GM21367 (cell line): ENCODE data around the gene RBM20.

Experiments
- ATAC-seq: cut with Tn5 transposase; IDR thresholded peaks from one replicate; pipeline ENCODE4 v1.9.1; 2021; ENCODE audit not compliant: unreplicated experiment

Gene RBM20

GRCh38 chr10:110671788-110672579, 27.8 kb downstream of the RBM20 start:
- ATAC-seq: peak; percentile 100

- no peak for ATAC-seq
These were observed 28.4 kb downstream of the RBM20 start for GRCh38 chr10:110672580-110672919.

DNA sequence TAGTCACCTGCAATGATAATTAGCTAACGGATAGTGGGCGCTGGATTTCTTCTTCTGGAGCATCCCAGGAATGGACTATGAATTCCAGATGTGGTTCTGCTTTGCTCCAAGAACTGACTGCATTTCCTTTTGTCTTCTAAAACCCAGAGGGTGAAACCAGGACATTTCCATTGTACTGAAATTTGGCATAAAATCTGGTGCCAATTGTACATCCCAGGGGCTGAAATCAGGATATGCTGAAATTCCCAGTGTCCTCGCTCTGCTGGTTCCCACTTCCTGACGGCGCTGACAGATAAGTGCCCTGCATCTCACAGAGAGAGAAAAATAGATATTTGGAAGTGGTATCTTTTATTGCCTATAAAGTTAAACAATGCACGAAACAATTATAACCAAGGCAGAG, 31.9 kb downstream of the RBM20 start:
- no peak for ATAC-seq

DNA sequence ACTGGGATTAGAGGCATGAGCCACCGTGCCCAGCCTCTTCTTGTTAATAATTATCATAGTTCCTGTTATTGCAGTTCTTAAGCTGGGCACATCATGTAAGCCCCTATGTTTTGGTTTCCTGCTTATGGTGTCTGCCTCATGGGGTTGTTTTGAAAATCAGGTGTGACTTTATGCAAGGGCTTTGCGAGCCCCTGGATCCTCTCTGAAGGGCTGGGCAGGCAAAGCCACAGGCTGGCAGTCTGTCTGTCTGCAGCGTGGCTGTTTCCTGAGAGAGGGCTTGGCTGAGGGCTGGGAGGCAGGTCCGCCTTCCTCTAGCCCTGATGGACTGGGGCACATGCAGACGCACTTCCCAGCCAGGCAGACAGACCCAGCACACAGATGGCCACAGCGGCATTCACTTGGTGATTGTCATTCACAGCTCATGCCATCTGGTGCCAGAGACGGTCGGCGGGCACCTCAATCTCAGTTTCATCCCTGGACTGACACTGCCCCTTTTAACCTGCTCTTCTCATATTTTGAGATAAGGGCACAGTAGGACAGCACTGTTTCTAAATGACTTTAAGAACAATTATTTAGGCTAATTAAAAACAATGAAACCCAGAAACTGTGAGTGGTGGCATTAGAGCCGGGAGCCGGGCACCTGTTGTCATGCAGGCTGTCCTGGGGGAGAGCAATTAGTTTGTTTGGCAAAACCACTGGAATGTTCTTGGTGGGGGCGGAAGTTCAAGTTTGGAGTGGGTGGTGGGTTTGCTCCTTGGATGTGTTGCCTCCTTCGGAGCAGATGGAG, 35.5 kb downstream of the RBM20 start:
- no peak for ATAC-seq

- no peak for ATAC-seq
These were observed 36.3 kb downstream of the RBM20 start for GRCh38 chr10:110680273-110681020.

- no peak for ATAC-seq
These were observed 37.0 kb downstream of the RBM20 start for GRCh38 chr10:110681023-110681681.

GRCh38 chr10:110682348-110682747, 38.2 kb downstream of the RBM20 start:
- no peak for ATAC-seq

- no peak for ATAC-seq
These were observed 40.8 kb downstream of the RBM20 start for GRCh38 chr10:110684800-110685446.

GRCh38 chr10:110686047-110686446, 41.9 kb downstream of the RBM20 start:
- ATAC-seq: no peak

- no peak for ATAC-seq
These were observed 42.8 kb downstream of the RBM20 start for GRCh38 chr10:110686949-110687348.

- no peak for ATAC-seq
These were observed 43.3 kb downstream of the RBM20 start for GRCh38 chr10:110687400-110687799.

DNA sequence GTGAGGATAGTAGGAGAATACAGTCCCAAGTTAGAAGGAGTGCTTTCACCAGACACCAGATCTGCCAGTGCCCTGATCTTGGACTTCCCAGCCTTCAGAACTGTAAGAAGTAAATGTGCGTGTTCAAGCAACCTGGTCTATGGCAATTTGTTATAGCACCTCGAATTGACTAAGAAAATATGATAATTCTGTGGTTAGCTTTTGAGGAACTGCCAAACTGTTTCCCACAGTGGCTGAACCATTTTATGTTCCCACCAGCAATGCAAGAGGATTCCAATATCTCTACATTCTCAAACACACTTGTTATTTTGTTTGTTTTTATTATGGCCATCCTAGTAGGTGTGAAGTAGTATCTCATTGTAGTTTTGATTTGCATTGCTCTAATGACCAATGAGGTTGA, 47.0 kb downstream of the RBM20 start:
- ATAC-seq: no peak

DNA sequence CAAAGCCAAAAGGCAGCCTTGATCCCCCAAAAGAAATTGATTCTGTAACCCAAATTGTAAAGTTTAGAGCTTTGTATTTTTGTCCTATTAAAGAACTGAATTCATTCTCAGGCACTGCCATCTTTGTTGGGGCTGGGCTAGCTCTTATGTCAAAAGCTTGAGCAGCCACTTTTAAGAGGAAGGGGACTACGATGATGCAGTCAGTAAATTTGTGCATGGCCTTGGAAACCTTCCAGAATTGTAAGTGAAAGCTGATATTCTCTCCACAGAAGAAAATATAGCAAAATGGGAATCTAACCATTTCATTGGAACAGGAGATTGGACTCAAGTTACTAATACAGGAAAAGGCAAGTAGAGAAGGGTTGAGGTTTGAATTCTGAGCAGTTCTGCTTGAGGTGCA, 50.1 kb downstream of the RBM20 start:
- ATAC-seq: no peak

DNA sequence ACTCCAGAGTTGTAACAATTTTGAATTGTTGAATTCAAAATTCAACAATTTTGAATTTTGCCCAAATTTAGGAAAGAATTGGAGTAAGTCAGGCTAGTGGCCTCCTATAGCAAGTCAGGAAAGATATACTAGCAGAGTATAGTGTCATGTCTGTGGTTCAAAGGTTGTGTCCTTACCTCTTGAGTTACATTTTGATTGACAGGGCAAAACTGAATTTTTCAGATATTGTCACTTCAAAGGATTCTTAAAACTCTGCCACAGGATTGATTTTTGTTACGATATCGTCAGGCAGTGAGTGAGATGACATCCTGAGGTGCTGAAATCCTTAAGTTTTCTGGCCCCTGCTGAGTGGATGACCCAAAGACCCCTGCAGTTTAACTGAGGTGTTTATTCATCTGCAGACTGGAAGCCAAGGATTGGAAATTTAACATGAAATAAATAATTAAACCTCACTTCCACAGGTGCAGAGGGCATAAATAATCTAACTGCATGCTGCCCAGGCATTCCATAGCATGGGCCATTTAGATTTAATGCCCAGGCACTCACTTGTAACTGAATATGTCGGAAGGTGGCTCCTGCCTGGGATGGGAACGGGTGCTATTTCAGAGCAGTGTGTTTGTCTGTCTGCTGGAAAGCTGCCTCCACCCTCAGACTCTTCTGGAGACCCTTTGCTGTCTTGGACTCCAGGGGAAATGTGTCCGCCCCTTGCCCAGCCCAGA, 50.8 kb downstream of the RBM20 start:
- ATAC-seq: no peak

DNA sequence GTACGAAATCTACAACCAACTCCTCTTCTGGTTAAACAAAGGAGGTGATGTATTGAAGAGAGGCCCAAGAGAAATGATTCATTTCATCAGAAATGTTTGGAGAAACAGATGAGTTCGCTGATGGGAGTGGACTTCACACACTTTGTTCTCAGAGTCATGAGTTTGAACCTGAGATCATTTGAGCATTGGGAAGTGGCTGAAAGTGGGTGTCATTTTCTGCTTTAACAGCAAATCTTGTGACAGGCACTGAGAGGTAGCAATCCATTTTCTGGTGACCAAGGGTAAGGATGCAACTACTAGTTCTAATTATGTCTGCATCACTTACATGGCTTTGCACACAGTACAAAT, 51.4 kb downstream of the RBM20 start:
- no peak for ATAC-seq

DNA sequence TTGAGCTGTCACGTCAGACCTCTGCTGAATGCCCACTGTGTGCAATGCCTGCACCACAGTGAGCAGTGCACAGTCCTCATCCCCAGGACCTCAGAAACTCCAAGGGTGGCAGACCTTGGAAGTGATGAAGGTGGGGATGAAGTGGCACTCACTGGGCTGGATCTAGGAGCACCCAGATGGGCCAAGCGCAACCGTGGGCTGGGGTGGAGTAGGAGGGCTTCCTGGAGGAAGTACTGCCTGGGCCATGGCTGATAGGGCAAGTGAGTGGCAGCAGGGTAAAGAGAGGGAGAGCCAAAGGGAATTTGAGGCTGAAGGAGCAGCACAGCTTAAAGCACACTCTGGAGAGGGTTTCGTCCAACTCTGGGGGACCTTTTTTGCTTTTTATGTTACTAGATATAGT, 52.3 kb downstream of the RBM20 start:
- ATAC-seq: no peak

GRCh38 chr10:110698340-110698739, 54.2 kb downstream of the RBM20 start:
- no peak for ATAC-seq

DNA sequence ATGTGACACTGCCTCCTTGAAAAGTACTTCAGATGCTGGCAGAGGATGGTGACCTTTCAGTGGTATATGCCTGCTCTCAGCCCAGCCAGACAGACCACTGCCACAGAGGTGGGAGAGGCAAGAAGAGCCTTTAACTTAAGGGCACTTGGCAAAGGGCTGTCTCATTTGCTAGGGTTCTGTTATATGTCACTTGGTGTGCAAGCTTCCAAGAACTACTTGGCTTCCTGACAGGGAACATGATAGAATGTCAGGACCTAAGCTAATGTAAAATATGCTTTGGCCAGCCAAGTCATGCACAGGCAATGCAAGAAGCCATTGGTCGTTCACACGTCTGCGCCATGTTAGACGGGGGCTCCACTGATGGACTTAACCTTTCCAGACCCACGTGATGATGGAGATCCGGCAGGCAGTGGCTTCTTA, 54.7 kb downstream of the RBM20 start:
- ATAC-seq: no peak

GRCh38 chr10:110699859-110700468, 55.8 kb downstream of the RBM20 start:
- no peak for ATAC-seq
